ENCODE results near the gene CTR9.

- TF ChIP-seq POLR2A (IDR thresholded peaks at IDR 0.05): no peak
- TF ChIP-seq POLR2AphosphoS5 (IDR thresholded peaks at IDR 0.05): no peak
These were observed 25.7 kb upstream of the CTR9 start for GRCh38 chr11:10725114-10725906.
